NT2/D1 (cell line): Measurements from ENCODE around the gene GCC2.

Experiments used
- SUZ12 ChIP-seq: IDR thresholded peaks from 2 replicates; pipeline ENCODE4 v1.6.1; 2011; ENCODE audit not compliant: insufficient read length, insufficient read depth; ENCODE audit errors: extremely low read depth
- YY1 ChIP-seq: IDR thresholded peaks from 2 replicates; pipeline ENCODE4 v1.6.1; 2011; ENCODE audit not compliant: insufficient read length, insufficient read depth
- ZNF274 ChIP-seq: IDR thresholded peaks from 2 replicates; pipeline ENCODE4 v1.6.1; 2011; ENCODE audit warnings: mild to moderate bottlenecking, low read depth, low read length

- TF ChIP-seq YY1 = no peak
- no peak for TF ChIP-seq ZNF274
- TF ChIP-seq SUZ12 = no peak
These were observed 3.8 kb upstream of the GCC2 start for GRCh38 chr2:108444941-108445840.
